ENCODE measurements around the gene RDH13. TPM values are rescaled to one million over a fixed set of nuclear protein-coding genes. Genes with fewer than 3 reads are reported as not detected.
A peak's percentile ranks its signal among the peaks of the same experiment; 100 is the strongest.
"Not testable (repeated sequence)": the region's sequence is repeated elsewhere in the genome, so short reads cannot be mapped to it uniquely, and the experiment has no call there.

RDH13 gene, protein sequence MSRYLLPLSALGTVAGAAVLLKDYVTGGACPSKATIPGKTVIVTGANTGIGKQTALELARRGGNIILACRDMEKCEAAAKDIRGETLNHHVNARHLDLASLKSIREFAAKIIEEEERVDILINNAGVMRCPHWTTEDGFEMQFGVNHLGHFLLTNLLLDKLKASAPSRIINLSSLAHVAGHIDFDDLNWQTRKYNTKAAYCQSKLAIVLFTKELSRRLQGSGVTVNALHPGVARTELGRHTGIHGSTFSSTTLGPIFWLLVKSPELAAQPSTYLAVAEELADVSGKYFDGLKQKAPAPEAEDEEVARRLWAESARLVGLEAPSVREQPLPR
- 37.3 TPM for total RNA-seq

DNA sequence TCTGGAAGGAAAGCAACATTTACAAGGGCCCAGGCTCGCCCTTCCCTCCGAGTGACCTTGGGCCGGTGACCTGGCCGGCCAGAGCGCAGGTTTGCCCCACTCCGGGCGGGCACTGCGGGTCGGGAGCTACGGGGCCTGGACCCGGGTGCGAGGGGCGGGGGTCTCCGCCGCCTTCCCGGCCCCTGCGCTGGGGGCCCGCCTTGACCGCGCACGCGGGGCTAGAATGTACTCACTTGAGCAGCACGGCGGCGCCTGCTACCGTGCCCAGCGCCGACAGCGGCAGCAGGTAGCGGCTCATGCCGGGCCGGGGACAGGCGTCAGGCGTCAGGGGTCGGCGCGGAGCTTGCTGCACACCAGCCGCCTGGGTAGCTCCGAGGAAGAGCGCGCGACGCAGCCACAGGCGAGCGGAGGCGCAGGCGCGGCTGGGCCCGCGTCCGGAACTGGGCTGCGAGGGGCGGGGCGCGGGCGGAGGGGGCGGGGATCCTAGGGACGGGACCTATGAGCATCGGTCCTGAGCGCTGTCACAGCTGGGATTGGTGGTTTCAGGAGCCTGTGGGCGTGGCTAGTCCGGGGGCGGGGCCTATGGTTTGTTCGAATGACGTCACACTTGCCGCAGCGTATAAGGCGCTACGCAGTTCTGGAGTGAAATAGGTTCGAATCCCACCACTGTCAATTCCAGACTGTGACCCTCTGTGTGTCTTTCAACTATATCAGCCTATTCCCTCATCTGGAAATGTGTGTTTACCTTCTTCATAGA lies at the start of gene RDH13:
Gene RDH13, minus strand, starts transcription at position 414 of the 757 bp plus-strand sequence. Its CDS starts 116 bp downstream, at position 298.
- Histone ChIP-seq H3K27ac (peak within 1 kb of the TSS; percentile 45), H3K4me3 (peak within 1 kb of the TSS; percentile 68 to 71), H3K9me3 (no peaks in the 10 kb centered on the region), H3K27me3 (no peaks in the 10 kb centered on the region), H3K4me1 (peaks cover 12% of the 10 kb centered on the region), H3K36me3 (peaks cover 0 to 11% of the 10 kb centered on the region in 2 donors)
- DNase-seq (ENCODE audit: extremely low spot score in 2 of 2) = no peak
- TF ChIP-seq, protein P1, sequence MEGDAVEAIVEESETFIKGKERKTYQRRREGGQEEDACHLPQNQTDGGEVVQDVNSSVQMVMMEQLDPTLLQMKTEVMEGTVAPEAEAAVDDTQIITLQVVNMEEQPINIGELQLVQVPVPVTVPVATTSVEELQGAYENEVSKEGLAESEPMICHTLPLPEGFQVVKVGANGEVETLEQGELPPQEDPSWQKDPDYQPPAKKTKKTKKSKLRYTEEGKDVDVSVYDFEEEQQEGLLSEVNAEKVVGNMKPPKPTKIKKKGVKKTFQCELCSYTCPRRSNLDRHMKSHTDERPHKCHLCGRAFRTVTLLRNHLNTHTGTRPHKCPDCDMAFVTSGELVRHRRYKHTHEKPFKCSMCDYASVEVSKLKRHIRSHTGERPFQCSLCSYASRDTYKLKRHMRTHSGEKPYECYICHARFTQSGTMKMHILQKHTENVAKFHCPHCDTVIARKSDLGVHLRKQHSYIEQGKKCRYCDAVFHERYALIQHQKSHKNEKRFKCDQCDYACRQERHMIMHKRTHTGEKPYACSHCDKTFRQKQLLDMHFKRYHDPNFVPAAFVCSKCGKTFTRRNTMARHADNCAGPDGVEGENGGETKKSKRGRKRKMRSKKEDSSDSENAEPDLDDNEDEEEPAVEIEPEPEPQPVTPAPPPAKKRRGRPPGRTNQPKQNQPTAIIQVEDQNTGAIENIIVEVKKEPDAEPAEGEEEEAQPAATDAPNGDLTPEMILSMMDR (IDR thresholded peaks at IDR 0.05) = no peak
- no peak for TF ChIP-seq POLR2A (IDR thresholded peaks at IDR 0.05)
- no peak for TF ChIP-seq POLR2AphosphoS5 (IDR thresholded peaks at IDR 0.05; ENCODE audit: insufficient read depth in 1 of 2, low read depth in 1 of 2)
- intact Hi-C loops (cut with DNase I) = no loop called here

DNA sequence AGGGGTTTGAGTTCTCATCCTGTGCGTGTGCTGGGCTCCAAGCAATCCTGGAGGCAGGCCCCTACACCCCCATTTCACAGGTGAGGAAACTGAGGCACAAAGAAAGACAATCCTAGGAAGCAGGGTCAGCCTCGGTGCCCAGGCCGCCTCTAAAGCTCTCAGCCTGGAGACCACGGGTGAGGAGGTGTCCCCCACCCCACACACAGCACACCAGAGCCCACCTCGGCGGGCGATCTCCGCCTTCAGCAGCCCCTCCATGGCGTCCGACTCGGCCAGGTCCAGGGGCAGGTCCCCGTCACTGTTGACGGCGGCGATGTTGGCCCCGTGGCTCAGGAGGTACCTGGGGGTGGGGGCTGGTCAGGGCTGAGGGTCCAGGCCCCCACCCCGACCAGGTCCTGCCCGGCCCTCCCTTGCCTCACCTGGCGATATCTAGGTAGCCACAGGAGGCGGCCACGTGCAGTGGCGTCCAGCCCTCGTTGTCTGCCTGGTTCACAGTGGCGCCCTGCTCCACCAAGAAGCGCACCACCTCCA lies 49.4 kb upstream of the RDH13 start:
- Histone ChIP-seq H3K9me3 (no peaks in the 10 kb centered on the region), H3K27ac (peak overlapping the region; percentile 96), H3K4me3 (no peak overlapping the region), H3K36me3 (no peaks in the 10 kb centered on the region), H3K27me3 (no peaks in the 10 kb centered on the region), H3K4me1 (peaks cover 60% of the 10 kb centered on the region)
- intact Hi-C loops (cut with DNase I) = loop anchor here (10.0 kb wide), 1 partner anchor 552 kb away; no protein-coding TSS in a partner anchor
- no peak for TF ChIP-seq POLR2A (IDR thresholded peaks at IDR 0.05)
- TF ChIP-seq, protein P1 (IDR thresholded peaks at IDR 0.05) = no peak
- no peak for TF ChIP-seq POLR2AphosphoS5 (IDR thresholded peaks at IDR 0.05; ENCODE audit: insufficient read depth in 1 of 2, low read depth in 1 of 2)
- DNase-seq (ENCODE audit: extremely low spot score in 2 of 2) = no peak

DNA sequence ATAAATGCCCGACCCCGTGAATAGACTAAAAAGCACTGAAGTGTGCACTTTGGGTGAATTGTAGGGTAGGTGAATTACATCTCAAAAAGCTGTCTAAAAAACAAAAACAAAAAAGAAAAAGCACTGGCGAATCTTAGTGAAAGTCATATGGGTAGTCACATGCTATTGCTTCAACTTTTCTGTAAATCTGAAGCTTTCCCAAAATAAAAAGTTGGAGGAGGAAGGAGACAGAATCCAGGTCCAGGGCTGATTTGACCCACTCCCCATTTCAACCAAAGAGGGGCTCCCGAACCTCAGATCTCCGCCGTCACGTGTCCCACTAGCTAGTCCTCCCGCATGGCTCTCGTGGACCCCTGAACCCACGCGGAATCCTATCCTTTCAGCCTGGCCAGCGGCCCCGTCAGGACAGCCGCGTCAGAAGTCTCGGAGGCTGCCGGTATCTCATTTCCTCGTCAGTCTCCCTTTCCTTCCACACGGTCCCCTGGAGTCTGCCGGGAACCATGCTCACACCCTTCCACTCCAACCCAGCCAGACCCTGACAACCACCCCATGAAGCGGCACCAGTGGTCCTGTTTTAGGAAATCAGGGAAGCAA lies 48.4 kb upstream of the RDH13 start:
- H3K4me3 ChIP-seq = peak overlapping the region in 1 of 2 donors; percentile 17
- no peak for DNase-seq (ENCODE audit: extremely low spot score in 2 of 2)
- H3K9me3 ChIP-seq = no peaks in the 10 kb centered on the region
- no peaks in the 10 kb centered on the region for H3K36me3 ChIP-seq
- H3K27ac ChIP-seq = peak overlapping the region; percentile 96
- no peaks in the 10 kb centered on the region for H3K27me3 ChIP-seq
- peaks cover 55% of the 10 kb centered on the region for H3K4me1 ChIP-seq
- TF ChIP-seq POLR2A (IDR thresholded peaks at IDR 0.05) (no peak), POLR2AphosphoS5 (IDR thresholded peaks at IDR 0.05; ENCODE audit: insufficient read depth in 1 of 2, low read depth in 1 of 2) (peak; percentile 27 to 62)
- TF ChIP-seq, protein P1 (IDR thresholded peaks at IDR 0.05) = no peak
- intact Hi-C loops (cut with DNase I) = loop anchor here (10.0 kb wide), 1 partner anchor 553 kb away; no protein-coding TSS in a partner anchor

DNA sequence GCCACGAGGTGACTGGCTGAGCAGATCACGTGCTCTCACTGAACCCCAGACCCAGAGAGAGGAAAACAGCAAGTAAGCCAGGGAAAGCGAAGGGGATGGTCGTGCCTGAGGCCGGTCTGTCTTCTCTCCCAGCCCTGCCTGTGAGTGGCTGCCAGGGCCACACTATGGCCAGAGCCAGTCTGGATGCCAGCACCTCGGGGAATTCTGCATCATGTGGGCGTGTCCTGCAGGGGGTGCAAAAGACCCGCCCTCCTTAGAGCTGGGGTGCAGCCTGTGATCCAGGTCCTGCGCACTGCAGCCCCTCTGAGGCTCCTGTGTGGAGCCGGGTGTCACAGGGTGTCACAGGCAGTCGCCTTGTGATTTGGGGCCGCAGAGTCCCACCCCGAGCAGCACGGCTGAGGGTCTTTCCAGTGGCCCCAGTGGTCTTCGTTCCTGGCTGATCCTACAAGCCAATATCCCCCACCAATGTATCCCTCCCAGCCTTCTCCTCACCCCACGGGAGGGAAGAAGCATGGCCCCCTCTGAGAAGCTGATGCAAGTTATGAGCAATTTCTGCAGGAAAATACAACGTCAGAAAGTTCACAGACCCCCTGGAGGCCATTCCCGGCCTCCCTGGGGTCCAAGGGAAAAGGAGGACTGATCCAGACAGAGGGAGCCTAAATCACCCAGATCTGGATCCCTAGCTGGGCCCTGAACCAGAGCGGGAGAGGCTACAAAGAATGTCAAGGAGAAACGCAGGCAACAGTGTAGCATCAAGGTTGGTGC lies 46.8 kb upstream of the RDH13 start:
- Histone ChIP-seq H3K4me3 (no peak overlapping the region), H3K27ac (peak overlapping the region; percentile 96), H3K9me3 (no peaks in the 10 kb centered on the region), H3K36me3 (no peaks in the 10 kb centered on the region), H3K4me1 (peaks cover 38% of the 10 kb centered on the region), H3K27me3 (no peaks in the 10 kb centered on the region)
- intact Hi-C loops (cut with DNase I) = loop anchor here (10.0 kb wide), 1 partner anchor 555 kb away; no protein-coding TSS in a partner anchor
- TF ChIP-seq POLR2A (IDR thresholded peaks at IDR 0.05) = no peak
- TF ChIP-seq POLR2AphosphoS5 (IDR thresholded peaks at IDR 0.05; ENCODE audit: insufficient read depth in 1 of 2, low read depth in 1 of 2) = no peak
- TF ChIP-seq, protein P1 (IDR thresholded peaks at IDR 0.05) = no peak
- no peak for DNase-seq (ENCODE audit: extremely low spot score in 2 of 2)

DNA sequence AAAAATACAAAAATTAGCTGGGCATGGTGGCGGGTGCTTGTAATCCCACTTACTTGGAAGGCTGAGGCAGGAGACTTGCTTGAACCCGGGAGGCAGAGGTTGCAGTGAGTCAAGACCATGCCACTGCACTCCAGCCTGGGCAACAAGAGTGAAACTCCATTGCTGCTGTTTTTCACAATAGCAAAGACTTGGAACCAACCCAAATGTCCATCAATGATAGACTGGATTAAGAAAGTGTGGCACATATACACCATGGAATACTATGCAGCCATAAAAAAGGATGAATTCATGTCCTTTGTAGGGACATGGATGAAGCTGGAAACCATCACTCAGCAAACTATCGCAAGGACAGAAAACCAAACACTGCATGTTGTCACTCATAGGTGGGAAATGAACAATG lies 44.3 kb upstream of the RDH13 start:
- peaks cover 0 to 15% of the 10 kb centered on the region in 2 donors for H3K36me3 ChIP-seq
- H3K4me1 ChIP-seq = peaks cover 14% of the 10 kb centered on the region
- H3K9me3 ChIP-seq; H3K4me3 ChIP-seq; H3K27me3 ChIP-seq; DNase-seq (ENCODE audit: extremely low spot score in 2 of 2); intact Hi-C loops (cut with DNase I); H3K27ac ChIP-seq: not testable (repeated sequence)

Data from vagina (tissue), 2 donors.